Fibroblast of pulmonary artery (primary cell): Measurements from ENCODE around the gene CDO1.

Experiments used
- DNase-seq: peaks from one replicate; pipeline ENCODE4 v3.0.0-alpha.2; 2010; ENCODE audit warnings: low read depth
- H3K4me3 ChIP-seq: replicated peaks from 2 replicates; pipeline ENCODE4 v1.5.1; 2011; ENCODE audit warnings: low read depth, mild to moderate bottlenecking, control low read depth, low read length, moderate library complexity
- CTCF ChIP-seq: IDR thresholded peaks from 2 replicates; pipeline ENCODE4 v1.5.1; 2011; ENCODE audit warnings: mild to moderate bottlenecking, control low read depth, low read length, inconsistent platforms; ENCODE audit errors: missing control alignments

The CDO1 gene

GRCh38 chr5:115842952-115843351, 26.5 kb upstream of the CDO1 start:
- TF ChIP-seq CTCF, result no peak
- DNase-seq, result no peak
- H3K4me3 ChIP-seq, result peak overlapping the region; percentile 86

DNA sequence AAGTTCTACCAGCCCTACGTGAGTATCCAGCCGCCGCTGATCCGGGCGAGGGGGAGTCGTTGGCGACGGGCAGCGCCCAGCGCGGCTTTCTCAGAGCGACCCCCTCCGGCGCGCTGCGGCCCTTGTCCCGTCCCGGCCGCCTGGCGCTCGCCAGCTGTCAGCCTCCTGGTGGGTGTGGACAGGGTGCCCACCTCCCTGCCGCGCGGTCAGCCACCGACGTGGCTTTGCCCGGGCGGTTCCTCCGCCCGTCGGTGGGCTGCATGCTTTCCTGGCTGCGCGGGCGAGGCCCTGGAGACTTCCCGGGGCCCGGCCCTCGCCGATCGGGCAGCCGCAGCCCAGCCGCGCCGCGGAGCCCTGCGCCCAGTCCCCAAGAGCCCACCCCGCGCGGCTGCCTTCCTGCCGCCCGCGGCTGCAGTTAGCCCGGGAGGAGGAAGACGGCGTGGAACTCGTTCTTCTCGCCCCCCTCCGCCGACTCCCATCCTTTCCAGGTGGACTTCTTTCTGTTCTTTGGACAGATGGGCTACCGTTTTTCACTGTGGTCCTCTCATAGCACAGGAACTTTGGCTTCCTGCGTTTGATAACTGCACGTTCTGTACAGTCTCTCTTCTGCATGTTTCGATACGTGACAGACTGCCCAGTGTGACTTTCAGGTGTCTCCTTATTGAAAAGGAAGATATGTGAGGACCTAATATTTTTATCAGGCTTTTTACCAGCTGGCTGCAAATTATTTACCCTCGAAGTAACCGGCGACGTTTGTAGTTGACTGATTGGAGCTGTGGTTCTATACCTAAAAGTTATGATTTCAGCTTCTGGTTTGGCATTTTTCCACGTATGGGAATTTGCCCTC, 25.9 kb upstream of the CDO1 start:
- peak; percentile 63 for DNase-seq
- TF ChIP-seq CTCF, result no peak

GRCh38 chr5:115841382-115842088, 25.1 kb upstream of the CDO1 start, which contains the start of the genes AP3S1 and ATG12:
Gene AP3S1, plus strand, starts transcription at chr5:115841935. Its CDS starts 103 bp downstream, at chr5:115842038.
Gene ATG12, minus strand, starts transcription at chr5:115841565. Its CDS starts 13 bp downstream, at chr5:115841552.
- peak within 1 kb of the TSS; percentile 86 for H3K4me3 ChIP-seq
- TF ChIP-seq CTCF, result no peak
- peak; percentile 93 for DNase-seq

More for the DNA sequence above, 25.9 kb upstream of the CDO1 start:
- peak overlapping the region; percentile 86 for H3K4me3 ChIP-seq

- TF ChIP-seq CTCF, result no peak
- no peak for DNase-seq
- peak overlapping the region; percentile 86 for H3K4me3 ChIP-seq
Measured at GRCh38 chr5:115840873-115841272, 24.4 kb upstream of the CDO1 start.

GRCh38 chr5:115838885-115839518, 22.5 kb upstream of the CDO1 start:
- TF ChIP-seq CTCF, result peak; percentile 56
- H3K4me3 ChIP-seq, result peak overlapping the region; percentile 86
- DNase-seq, result peak; percentile 69

GRCh38 chr5:115835481-115835880, 19.0 kb upstream of the CDO1 start:
- no peak for DNase-seq

More at GRCh38 chr5:115835481-115835880, 19.0 kb upstream of the CDO1 start:
- no peak overlapping the region for H3K4me3 ChIP-seq
- TF ChIP-seq CTCF, result no peak
